Measurements from ENCODE around the gene FAM3C.
A peak's percentile ranks its signal among the peaks of the same experiment; 100 is the strongest.

The FAM3C gene

GRCh38 chr7:121404348-121404747 is 8.2 kb upstream of the FAM3C start:
- H3K9me3 ChIP-seq (ENCODE audit: severe bottlenecking) = no peaks in the 10 kb centered on the region
- no peak overlapping the region for H3K27ac ChIP-seq
- no peak for TF ChIP-seq CTCF (IDR thresholded peaks at IDR 0.05; ENCODE audit: low read depth, low read length)
- H3K27me3 ChIP-seq (ENCODE audit: insufficient read depth, low read depth, severe bottlenecking) = no peaks in the 10 kb centered on the region
- no peak for DNase-seq
- no peaks in the 10 kb centered on the region for H3K36me3 ChIP-seq
- no peak overlapping the region for H3K4me3 ChIP-seq (ENCODE audit: low read depth, low read length)

- Histone ChIP-seq H3K27ac (no peak overlapping the region), H3K36me3 (no peaks in the 10 kb centered on the region), H3K27me3 (ENCODE audit: insufficient read depth, low read depth, severe bottlenecking) (no peaks in the 10 kb centered on the region), H3K4me3 (ENCODE audit: low read depth, low read length) (no peak overlapping the region), H3K9me3 (ENCODE audit: severe bottlenecking) (no peaks in the 10 kb centered on the region)
- DNase-seq = no peak
- TF ChIP-seq CTCF (IDR thresholded peaks at IDR 0.05; ENCODE audit: low read depth, low read length) = no peak
These were observed 6.6 kb upstream of the FAM3C start for GRCh38 chr7:121402701-121403100.

GRCh38 chr7:121401896-121402295 is 5.8 kb upstream of the FAM3C start:
- no peaks in the 10 kb centered on the region for H3K9me3 ChIP-seq (ENCODE audit: severe bottlenecking)
- H3K4me3 ChIP-seq (ENCODE audit: low read depth, low read length) = no peak overlapping the region
- H3K36me3 ChIP-seq = no peaks in the 10 kb centered on the region
- H3K27ac ChIP-seq = no peak overlapping the region
- no peak for DNase-seq
- H3K27me3 ChIP-seq (ENCODE audit: insufficient read depth, low read depth, severe bottlenecking) = no peaks in the 10 kb centered on the region
- no peak for TF ChIP-seq CTCF (IDR thresholded peaks at IDR 0.05; ENCODE audit: low read depth, low read length)

GRCh38 chr7:121398246-121398645 is 2.1 kb upstream of the FAM3C start:
- DNase-seq = peak; percentile 30
- no peak overlapping the region for H3K27ac ChIP-seq
- peak; percentile 38; the same call in 1 of the 2 replicates for TF ChIP-seq CTCF (IDR thresholded peaks at IDR 0.05; ENCODE audit: low read depth, low read length)
- no peaks in the 10 kb centered on the region for H3K27me3 ChIP-seq (ENCODE audit: insufficient read depth, low read depth, severe bottlenecking)
- no peaks in the 10 kb centered on the region for H3K36me3 ChIP-seq
- H3K4me3 ChIP-seq (ENCODE audit: low read depth, low read length) = no peak overlapping the region
- no peaks in the 10 kb centered on the region for H3K9me3 ChIP-seq (ENCODE audit: severe bottlenecking)

GRCh38 chr7:121397822-121398221 is 1.7 kb upstream of the FAM3C start:
- Histone ChIP-seq H3K27ac (no peak overlapping the region), H3K27me3 (ENCODE audit: insufficient read depth, low read depth, severe bottlenecking) (no peaks in the 10 kb centered on the region), H3K4me3 (ENCODE audit: low read depth, low read length) (no peak overlapping the region), H3K9me3 (ENCODE audit: severe bottlenecking) (no peaks in the 10 kb centered on the region), H3K36me3 (no peaks in the 10 kb centered on the region)
- no peak for DNase-seq
- no peak for TF ChIP-seq CTCF (IDR thresholded peaks at IDR 0.05; ENCODE audit: low read depth, low read length)

- no peak for TF ChIP-seq CTCF (IDR thresholded peaks at IDR 0.05; ENCODE audit: low read depth, low read length)
- no peak for DNase-seq
- Histone ChIP-seq H3K36me3 (no peaks in the 10 kb centered on the region), H3K27ac (no peak overlapping the region), H3K9me3 (ENCODE audit: severe bottlenecking) (no peaks in the 10 kb centered on the region), H3K4me3 (ENCODE audit: low read depth, low read length) (no peak overlapping the region), H3K27me3 (ENCODE audit: insufficient read depth, low read depth, severe bottlenecking) (no peaks in the 10 kb centered on the region)
These were observed 1.3 kb upstream of the FAM3C start for GRCh38 chr7:121397361-121397760.
